Measurements from ENCODE around the gene FCHSD2. TPM values are rescaled to one million over a fixed set of nuclear protein-coding genes. Genes with fewer than 3 reads are reported as not detected.

Gene FCHSD2
- total RNA-seq (11.8 and 19.5 TPM in 2 replicates), polyA plus RNA-seq (25.6 and 40.6 TPM in 2 replicates), polyA minus RNA-seq (ENCODE audit: low replicate concordance) (9.3 and 14.0 TPM in 2 replicates)
- 13.4 and 22.1 TPM in 2 replicates for polyA plus RNA-seq (2012)

DNA sequence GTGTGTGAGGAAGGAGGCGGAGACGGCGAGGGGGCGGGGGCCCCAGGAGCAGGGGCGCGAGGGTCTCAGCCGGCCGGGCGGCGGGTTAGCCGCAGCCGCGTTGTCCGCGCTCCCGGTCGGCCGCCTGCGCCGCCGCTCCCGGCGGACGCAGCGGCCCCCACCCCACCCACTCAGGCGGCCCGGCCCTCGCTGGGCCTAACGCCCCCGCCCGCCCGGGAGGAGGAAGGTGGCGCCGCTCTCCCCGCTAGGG lies at the start of gene FCHSD2:
Gene FCHSD2 (minus strand): TSS at position 191 of the 250 bp plus-strand sequence. CDS start 441 bp downstream, outside the sequence.
- Histone ChIP-seq H3K27ac (ENCODE audit: insufficient read depth, low read length) (peak within 1 kb of the TSS; percentile 86), H3K79me2 (ENCODE audit: control insufficient read depth, insufficient read depth, low read length) (peaks cover 40% of the 10 kb centered on the region), H2AFZ (ENCODE audit: low read length) (peak within 1 kb of the TSS; percentile 82), H3K4me1 (ENCODE audit: control insufficient read depth, extremely low read depth, insufficient read depth, low read length) (peaks cover 3% of the 10 kb centered on the region), H3K4me2 (ENCODE audit: extremely low read depth, insufficient read depth, low read length) (peak within 1 kb of the TSS; percentile 96), H3K9me3 (ENCODE audit: control insufficient read depth, insufficient read depth, low read depth, low read length) (no peaks in the 10 kb centered on the region), H3K9ac (ENCODE audit: insufficient read depth, low read length) (peak within 1 kb of the TSS; percentile 83), H3K36me3 (ENCODE audit: control insufficient read depth, insufficient read depth, low read length) (no peaks in the 10 kb centered on the region), H3K4me3 (replicated peaks in 1 of 4; ENCODE audit: control extremely low read depth in 1 of 4, insufficient read depth in 1 of 4, low read depth in 3 of 4, low read length in 4 of 4) (peak within 1 kb of the TSS; percentile 60 to 92 (median 83)), H3K27me3 (ENCODE audit: control insufficient read depth, insufficient read depth, low read length) (no peaks in the 10 kb centered on the region), H4K20me1 (ENCODE audit: control insufficient read depth, extremely low read depth, insufficient read depth, low read length) (no peaks in the 10 kb centered on the region)
- TF ChIP-seq, protein P1, sequence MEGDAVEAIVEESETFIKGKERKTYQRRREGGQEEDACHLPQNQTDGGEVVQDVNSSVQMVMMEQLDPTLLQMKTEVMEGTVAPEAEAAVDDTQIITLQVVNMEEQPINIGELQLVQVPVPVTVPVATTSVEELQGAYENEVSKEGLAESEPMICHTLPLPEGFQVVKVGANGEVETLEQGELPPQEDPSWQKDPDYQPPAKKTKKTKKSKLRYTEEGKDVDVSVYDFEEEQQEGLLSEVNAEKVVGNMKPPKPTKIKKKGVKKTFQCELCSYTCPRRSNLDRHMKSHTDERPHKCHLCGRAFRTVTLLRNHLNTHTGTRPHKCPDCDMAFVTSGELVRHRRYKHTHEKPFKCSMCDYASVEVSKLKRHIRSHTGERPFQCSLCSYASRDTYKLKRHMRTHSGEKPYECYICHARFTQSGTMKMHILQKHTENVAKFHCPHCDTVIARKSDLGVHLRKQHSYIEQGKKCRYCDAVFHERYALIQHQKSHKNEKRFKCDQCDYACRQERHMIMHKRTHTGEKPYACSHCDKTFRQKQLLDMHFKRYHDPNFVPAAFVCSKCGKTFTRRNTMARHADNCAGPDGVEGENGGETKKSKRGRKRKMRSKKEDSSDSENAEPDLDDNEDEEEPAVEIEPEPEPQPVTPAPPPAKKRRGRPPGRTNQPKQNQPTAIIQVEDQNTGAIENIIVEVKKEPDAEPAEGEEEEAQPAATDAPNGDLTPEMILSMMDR (conservative IDR thresholded peaks at IDR 0.05 in 1 of 2, IDR thresholded peaks at IDR 0.05 in 1 of 2; ENCODE audit: low read depth in 1 of 2, low read length in 2 of 2) = no peak
- no peak for TF ChIP-seq EZH2 (IDR thresholded peaks at IDR 0.05; ENCODE audit: low read length, missing control alignments)
- no peak for DNase-seq (ENCODE audit: low read depth in 2 of 2)

DNA sequence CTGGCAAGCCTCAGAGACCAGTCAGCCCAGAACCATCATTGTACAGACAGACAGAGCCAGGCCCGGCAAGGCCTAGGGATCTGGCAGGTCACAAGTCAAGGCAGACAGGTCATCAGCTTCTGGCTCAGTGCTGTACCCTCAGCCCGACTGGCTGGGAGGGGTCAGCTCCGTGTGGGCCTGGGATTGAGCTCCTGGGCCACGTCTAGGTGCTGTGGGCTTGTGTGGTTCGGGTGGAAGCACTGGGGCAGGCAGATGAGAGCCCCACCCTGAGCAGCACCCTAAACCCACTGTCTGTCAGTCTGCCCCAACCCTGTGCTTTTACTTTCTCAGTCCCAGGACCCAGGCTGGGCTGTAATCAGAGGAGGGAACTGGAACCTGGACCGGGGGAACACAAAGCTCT lies 49.0 kb upstream of the FCHSD2 start:
- Histone ChIP-seq H3K4me2 (ENCODE audit: extremely low read depth, insufficient read depth, low read length) (no peak overlapping the region), H3K27me3 (ENCODE audit: control insufficient read depth, insufficient read depth, low read length) (peaks cover 8% of the 10 kb centered on the region), H2AFZ (ENCODE audit: low read length) (no peak overlapping the region), H3K9ac (ENCODE audit: insufficient read depth, low read length) (no peak overlapping the region), H3K79me2 (ENCODE audit: control insufficient read depth, insufficient read depth, low read length) (no peaks in the 10 kb centered on the region), H3K27ac (ENCODE audit: insufficient read depth, low read length) (no peak overlapping the region), H4K20me1 (ENCODE audit: control insufficient read depth, extremely low read depth, insufficient read depth, low read length) (no peaks in the 10 kb centered on the region), H3K4me3 (replicated peaks in 1 of 4; ENCODE audit: control extremely low read depth in 1 of 4, insufficient read depth in 1 of 4, low read depth in 3 of 4, low read length in 4 of 4) (no peak overlapping the region), H3K9me3 (ENCODE audit: control insufficient read depth, insufficient read depth, low read depth, low read length) (no peaks in the 10 kb centered on the region), H3K36me3 (ENCODE audit: control insufficient read depth, insufficient read depth, low read length) (no peaks in the 10 kb centered on the region), H3K4me1 (ENCODE audit: control insufficient read depth, extremely low read depth, insufficient read depth, low read length) (no peaks in the 10 kb centered on the region)
- DNase-seq (ENCODE audit: low read depth in 2 of 2) = no peak
- TF ChIP-seq, protein P1 (conservative IDR thresholded peaks at IDR 0.05 in 1 of 2, IDR thresholded peaks at IDR 0.05 in 1 of 2; ENCODE audit: low read depth in 1 of 2, low read length in 2 of 2) = no peak
- no peak for TF ChIP-seq EZH2 (IDR thresholded peaks at IDR 0.05; ENCODE audit: low read length, missing control alignments)

DNA sequence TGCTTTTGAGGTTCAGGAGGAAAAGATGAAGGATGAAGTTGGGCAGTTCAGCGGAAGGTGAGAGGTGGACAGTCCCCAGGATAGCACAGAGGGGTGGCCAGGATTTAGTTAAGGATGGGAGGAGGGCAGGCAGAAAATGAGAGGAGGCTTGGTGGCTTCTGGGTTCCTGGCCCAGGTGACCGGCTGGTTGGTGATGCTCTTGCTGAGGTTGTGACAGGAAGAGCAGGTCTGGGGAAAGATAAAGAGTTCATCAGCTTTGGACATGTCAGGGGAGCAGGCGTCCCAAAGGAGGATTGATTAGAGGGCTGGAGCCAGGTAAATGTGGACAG lies 48.4 kb upstream of the FCHSD2 start:
- Histone ChIP-seq H4K20me1 (ENCODE audit: control insufficient read depth, extremely low read depth, insufficient read depth, low read length) (no peaks in the 10 kb centered on the region), H3K27me3 (ENCODE audit: control insufficient read depth, insufficient read depth, low read length) (peaks cover 6% of the 10 kb centered on the region), H2AFZ (ENCODE audit: low read length) (no peak overlapping the region), H3K9me3 (ENCODE audit: control insufficient read depth, insufficient read depth, low read depth, low read length) (no peaks in the 10 kb centered on the region), H3K9ac (ENCODE audit: insufficient read depth, low read length) (no peak overlapping the region), H3K79me2 (ENCODE audit: control insufficient read depth, insufficient read depth, low read length) (no peaks in the 10 kb centered on the region), H3K4me3 (replicated peaks in 1 of 4; ENCODE audit: control extremely low read depth in 1 of 4, insufficient read depth in 1 of 4, low read depth in 3 of 4, low read length in 4 of 4) (no peak overlapping the region), H3K27ac (ENCODE audit: insufficient read depth, low read length) (no peak overlapping the region), H3K4me2 (ENCODE audit: extremely low read depth, insufficient read depth, low read length) (no peak overlapping the region), H3K36me3 (ENCODE audit: control insufficient read depth, insufficient read depth, low read length) (no peaks in the 10 kb centered on the region), H3K4me1 (ENCODE audit: control insufficient read depth, extremely low read depth, insufficient read depth, low read length) (peaks cover 4% of the 10 kb centered on the region)
- no peak for TF ChIP-seq EZH2 (IDR thresholded peaks at IDR 0.05; ENCODE audit: low read length, missing control alignments)
- TF ChIP-seq, protein P1 (conservative IDR thresholded peaks at IDR 0.05 in 1 of 2, IDR thresholded peaks at IDR 0.05 in 1 of 2; ENCODE audit: low read depth in 1 of 2, low read length in 2 of 2) = no peak
- no peak for DNase-seq (ENCODE audit: low read depth in 2 of 2)
